NCI-H187 (cell line): ENCODE data around the gene CCP110.

Experiments
- DNase-seq, 2 experiments: peaks; one replicate each; lab custom pipeline; 2025; lab: John Stamatoyannopoulos, UW

CCP110 gene

GRCh38 chr16:19601083-19601976, 77.6 kb downstream of the CCP110 start:
- no peak for DNase-seq
